HepG2 (cell line): ENCODE results near the gene FUT6. TPM values are rescaled to one million over a fixed set of nuclear protein-coding genes. Genes with fewer than 3 reads are reported as not detected.

ENCODE experiments used
- ARNTL ChIP-seq: sonication (generic); formaldehyde crosslinking; IDR thresholded peaks from 2 replicates; pipeline ENCODE4 v1.4.0; 2020; ENCODE audit warnings: mild to moderate bottlenecking, missing genetic modification reagents
- CHD4 ChIP-seq: fragments of 200-600 bp; sonication (generic); IDR thresholded peaks from 2 replicates; pipeline ENCODE4 v1.7.0; 2017; ENCODE audit warnings: mild to moderate bottlenecking, low read length, borderline replicate concordance
- DR1 ChIP-seq: sonication (generic); formaldehyde crosslinking; IDR thresholded peaks from 2 replicates; pipeline ENCODE4 v1.8.0; 2021; ENCODE audit warnings: mild to moderate bottlenecking, missing genetic modification reagents, inconsistent platforms
- FOXA3 ChIP-seq: IDR thresholded peaks from 2 replicates; pipeline ENCODE4 v1.6.1; 2016; ENCODE audit warnings: missing genetic modification reagents, missing compliant biosample characterization
- GTF2F1 ChIP-seq: fragments of 150-350 bp; IDR thresholded peaks from 2 replicates; pipeline ENCODE4 v1.6.1; 2014; ENCODE audit warnings: low read length
- HOXA7 ChIP-seq: sonication (generic); formaldehyde crosslinking; IDR thresholded peaks from 2 replicates; pipeline ENCODE4 v1.8.1; 2022; ENCODE audit warnings: mild to moderate bottlenecking, missing genetic modification reagents, moderate library complexity
- ISX ChIP-seq: sonication (generic); formaldehyde crosslinking; conservative IDR thresholded peaks from 2 replicates; pipeline ENCODE4 v1.5.0; 2020; ENCODE audit warnings: missing genetic modification reagents
- KLF12 ChIP-seq: sonication (generic); formaldehyde crosslinking; IDR thresholded peaks from 2 replicates; pipeline ENCODE4 v1.4.0; 2020; ENCODE audit warnings: missing genetic modification reagents, borderline replicate concordance
- MAZ ChIP-seq, 2 experiments: sonication (generic) in 1 of 2; formaldehyde crosslinking in 1 of 2; IDR thresholded peaks; 2 replicates each; pipeline versions ENCODE4 v1.5.0 to v1.6.1; 2012 to 2020; ENCODE audit warnings: low read depth in 2 of 2, mild to moderate bottlenecking in 2 of 2, borderline replicate concordance in 1 of 2, improper control_type of control experiment in 1 of 2, low read length in 1 of 2, missing genetic modification reagents in 1 of 2, moderate library complexity in 1 of 2
- MTA1 ChIP-seq: sonication (generic); formaldehyde crosslinking; IDR thresholded peaks from 2 replicates; pipeline ENCODE4 v1.4.0; 2020; ENCODE audit warnings: missing genetic modification reagents, mild to moderate bottlenecking, borderline replicate concordance
- PAF1 ChIP-seq: IDR thresholded peaks from 2 replicates; pipeline ENCODE4 v1.6.1; 2016; ENCODE audit warnings: missing genetic modification reagents, missing compliant biosample characterization
- PHF8 ChIP-seq: sonication (generic); formaldehyde crosslinking; IDR thresholded peaks from 2 replicates; pipeline ENCODE4 v1.5.0; 2020; ENCODE audit warnings: missing genetic modification reagents
- RFX5 ChIP-seq: IDR thresholded peaks from 2 replicates; pipeline ENCODE4 v1.6.1; 2011; ENCODE audit warnings: low read depth, low read length, improper control_type of control experiment
- SMAD1 ChIP-seq: sonication (generic); formaldehyde crosslinking; IDR thresholded peaks from 2 replicates; pipeline ENCODE4 v1.4.0; 2020; ENCODE audit warnings: missing genetic modification reagents, low read depth, mild to moderate bottlenecking, borderline replicate concordance
- THAP11 ChIP-seq: IDR thresholded peaks from 2 replicates; pipeline ENCODE4 v1.6.1; 2016; ENCODE audit warnings: missing biosample characterization, missing genetic modification reagents
- ZBTB1 ChIP-seq: sonication (generic); formaldehyde crosslinking; IDR thresholded peaks from 2 replicates; pipeline ENCODE4 v1.4.0; 2020; ENCODE audit warnings: missing genetic modification reagents, borderline replicate concordance
- ZNF12 ChIP-seq: sonication (generic); formaldehyde crosslinking; IDR thresholded peaks from 2 replicates; pipeline ENCODE4 v1.5.0; 2020; ENCODE audit warnings: missing genetic modification reagents
- ZNF207 ChIP-seq: fragments of 450-650 bp; IDR thresholded peaks from 2 replicates; pipeline ENCODE4 v1.6.1; 2016; ENCODE audit warnings: antibody characterized with exemption, borderline replicate concordance
- ZNF350 ChIP-seq: sonication (generic); formaldehyde crosslinking; IDR thresholded peaks from 2 replicates; pipeline ENCODE4 v1.4.0; 2020; ENCODE audit warnings: mild to moderate bottlenecking, low read depth, missing genetic modification reagents, borderline replicate concordance
- ZNF354B ChIP-seq: sonication (generic); formaldehyde crosslinking; IDR thresholded peaks from 2 replicates; pipeline ENCODE4 v1.8.0; 2022; ENCODE audit warnings: mild to moderate bottlenecking, missing genetic modification reagents
- ZNF383 ChIP-seq: sonication (generic); formaldehyde crosslinking; IDR thresholded peaks from 2 replicates; pipeline ENCODE4 v1.4.0; 2020; ENCODE audit warnings: missing genetic modification reagents, mild to moderate bottlenecking, borderline replicate concordance
- ZNF431 ChIP-seq: sonication (generic); formaldehyde crosslinking; IDR thresholded peaks from 2 replicates; pipeline ENCODE4 v1.9.0; 2022; ENCODE audit warnings: missing genetic modification reagents, low read depth, mild to moderate bottlenecking, borderline replicate concordance
- ZNF451 ChIP-seq: sonication (generic); formaldehyde crosslinking; IDR thresholded peaks from 2 replicates; pipeline ENCODE4 v1.5.0; 2020; ENCODE audit warnings: mild to moderate bottlenecking, missing genetic modification reagents
- ZNF629 ChIP-seq: sonication (generic); formaldehyde crosslinking; conservative IDR thresholded peaks from 2 replicates; pipeline ENCODE4 v1.5.0; 2020; ENCODE audit warnings: missing genetic modification reagents
- polyA plus RNA-seq, 8 experiments: library from polyadenylated mRNA; depleted of rRNA in 3 of 8; stranded (reverse) in 7 of 8; unstranded in 1 of 8; fragments of >200 nt; fragmentation: Illumina TruSeq in 4 of 8; extraction: Trizol in 4 of 8; gene quantifications; 2 replicates each; pipeline versions ENCODE4 v1.2.1 to v1.2.3, GENCODE V29; 2011 to 2016; ENCODE audit warnings: low read depth in 4 of 8, missing spikeins in 1 of 8, mixed read lengths in 1 of 8; ENCODE audit not compliant: insufficient read depth in 1 of 8
- total RNA-seq, 5 experiments: library from RNA; depleted of rRNA; stranded (reverse); fragments of >200 nt; fragmentation: Illumina TruSeq; extraction: Trizol; gene quantifications; 2 replicates each; pipeline ENCODE4 v1.2.3, GENCODE V29; 2016; ENCODE audit warnings: low read depth in 1 of 5
- TF ChIP-seq, protein P1 (sequence below): sonication (generic); formaldehyde crosslinking; IDR thresholded peaks from 2 replicates; pipeline ENCODE4 v1.5.0; 2020; ENCODE audit warnings: mild to moderate bottlenecking, missing genetic modification reagents
- TF ChIP-seq, protein P2 (sequence below): IDR thresholded peaks from 2 replicates; pipeline ENCODE4 v1.6.1; 2018; ENCODE audit warnings: missing genetic modification reagents
- TF ChIP-seq, protein P3 (sequence below): IDR thresholded peaks from 2 replicates; pipeline ENCODE4 v1.6.1; 2016; ENCODE audit warnings: mild to moderate bottlenecking, missing biosample characterization, missing genetic modification reagents
- TF ChIP-seq, protein P4 (sequence below): IDR thresholded peaks from 2 replicates; pipeline ENCODE4 v1.6.1; 2016; ENCODE audit warnings: missing biosample characterization, missing genetic modification reagents, low read depth

Gene FUT6
- total and polyA plus RNA-seq, 2 of the 13 experiments (the other 11 are each of a cell fraction or from before 2014, with no cell fraction given), result 8.2 to 27.7 TPM

DNA sequence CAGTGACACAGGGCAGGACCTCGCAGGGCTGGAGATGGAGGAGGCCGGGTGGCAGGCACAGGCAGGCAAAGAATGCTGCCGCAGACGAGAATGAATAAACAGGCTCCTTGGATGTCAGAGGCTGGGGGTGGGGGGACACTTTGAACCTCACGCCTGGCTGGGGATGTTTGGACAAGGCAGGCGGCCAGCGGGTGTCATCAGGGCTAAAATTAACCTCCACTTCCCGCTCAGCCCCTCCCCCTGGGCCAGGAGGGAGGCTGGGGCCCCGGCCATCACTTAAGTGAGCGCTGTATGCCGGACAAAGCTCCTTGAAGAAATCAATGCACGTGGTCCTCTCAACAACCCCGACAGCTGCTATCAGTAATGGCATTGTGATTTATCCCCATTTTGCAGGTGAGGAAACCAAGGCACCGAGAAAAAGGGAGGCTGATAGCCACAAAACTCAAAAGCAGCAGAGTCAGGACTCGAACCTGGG lies 41.1 kb upstream of the FUT6 start (continued):
- TF ChIP-seq ZNF350 (peak; percentile 93), ZNF451 (peak; percentile 84; the same call in 1 of the 2 replicates), THAP11 (CRISPR knock-in tag) (no peak), ZNF207 (no peak), DR1 (no peak), HOXA7 (CRISPR knock-in tag) (no peak), FOXA3 (CRISPR knock-in tag) (peak; percentile 67), ZNF354B (CRISPR knock-in tag) (no peak), ZBTB1 (CRISPR knock-in tag) (no peak), MAZ (IDR thresholded peaks at IDR 0.05; ENCODE audit: borderline replicate concordance, low read depth, low read length) (peak; percentile 60; the same call in 1 of the 2 replicates), MAZ (CRISPR knock-in tag; IDR thresholded peaks at IDR 0.05; ENCODE audit: low read depth) (no peak; the same call in 1 of the 2 replicates), GTF2F1 (no peak), ZNF12 (peak; percentile 66; the same call in 1 of the 2 replicates), RFX5 (no peak), ARNTL (CRISPR knock-in tag) (no peak; the same call in 1 of the 2 replicates), PHF8 (CRISPR knock-in tag) (no peak), ZNF383 (CRISPR knock-in tag) (no peak), KLF12 (no peak), CHD4 (peak; percentile 98), ZNF629 (peak; percentile 94), MTA1 (CRISPR knock-in tag) (peak; percentile 77), PAF1 (no peak), ZNF431 (CRISPR knock-in tag) (no peak), SMAD1 (CRISPR knock-in tag) (no peak), ISX (CRISPR knock-in tag) (no peak)
- TF ChIP-seq, protein P1, sequence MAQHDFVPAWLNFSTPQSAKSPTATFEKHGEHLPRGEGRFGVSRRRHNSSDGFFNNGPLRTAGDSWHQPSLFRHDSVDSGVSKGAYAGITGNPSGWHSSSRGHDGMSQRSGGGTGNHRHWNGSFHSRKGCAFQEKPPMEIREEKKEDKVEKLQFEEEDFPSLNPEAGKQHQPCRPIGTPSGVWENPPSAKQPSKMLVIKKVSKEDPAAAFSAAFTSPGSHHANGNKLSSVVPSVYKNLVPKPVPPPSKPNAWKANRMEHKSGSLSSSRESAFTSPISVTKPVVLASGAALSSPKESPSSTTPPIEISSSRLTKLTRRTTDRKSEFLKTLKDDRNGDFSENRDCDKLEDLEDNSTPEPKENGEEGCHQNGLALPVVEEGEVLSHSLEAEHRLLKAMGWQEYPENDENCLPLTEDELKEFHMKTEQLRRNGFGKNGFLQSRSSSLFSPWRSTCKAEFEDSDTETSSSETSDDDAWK (CRISPR knock-in tag), result no peak
- TF ChIP-seq, protein P2, sequence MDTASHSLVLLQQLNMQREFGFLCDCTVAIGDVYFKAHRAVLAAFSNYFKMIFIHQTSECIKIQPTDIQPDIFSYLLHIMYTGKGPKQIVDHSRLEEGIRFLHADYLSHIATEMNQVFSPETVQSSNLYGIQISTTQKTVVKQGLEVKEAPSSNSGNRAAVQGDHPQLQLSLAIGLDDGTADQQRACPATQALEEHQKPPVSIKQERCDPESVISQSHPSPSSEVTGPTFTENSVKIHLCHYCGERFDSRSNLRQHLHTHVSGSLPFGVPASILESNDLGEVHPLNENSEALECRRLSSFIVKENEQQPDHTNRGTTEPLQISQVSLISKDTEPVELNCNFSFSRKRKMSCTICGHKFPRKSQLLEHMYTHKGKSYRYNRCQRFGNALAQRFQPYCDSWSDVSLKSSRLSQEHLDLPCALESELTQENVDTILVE (CRISPR knock-in tag), result peak; percentile 60; the same call in 1 of the 2 replicates
- TF ChIP-seq, protein P3, sequence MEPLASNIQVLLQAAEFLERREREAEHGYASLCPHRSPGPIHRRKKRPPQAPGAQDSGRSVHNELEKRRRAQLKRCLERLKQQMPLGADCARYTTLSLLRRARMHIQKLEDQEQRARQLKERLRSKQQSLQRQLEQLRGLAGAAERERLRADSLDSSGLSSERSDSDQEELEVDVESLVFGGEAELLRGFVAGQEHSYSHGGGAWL, result no peak; the same call in 1 of the 2 replicates
- TF ChIP-seq, protein P4, sequence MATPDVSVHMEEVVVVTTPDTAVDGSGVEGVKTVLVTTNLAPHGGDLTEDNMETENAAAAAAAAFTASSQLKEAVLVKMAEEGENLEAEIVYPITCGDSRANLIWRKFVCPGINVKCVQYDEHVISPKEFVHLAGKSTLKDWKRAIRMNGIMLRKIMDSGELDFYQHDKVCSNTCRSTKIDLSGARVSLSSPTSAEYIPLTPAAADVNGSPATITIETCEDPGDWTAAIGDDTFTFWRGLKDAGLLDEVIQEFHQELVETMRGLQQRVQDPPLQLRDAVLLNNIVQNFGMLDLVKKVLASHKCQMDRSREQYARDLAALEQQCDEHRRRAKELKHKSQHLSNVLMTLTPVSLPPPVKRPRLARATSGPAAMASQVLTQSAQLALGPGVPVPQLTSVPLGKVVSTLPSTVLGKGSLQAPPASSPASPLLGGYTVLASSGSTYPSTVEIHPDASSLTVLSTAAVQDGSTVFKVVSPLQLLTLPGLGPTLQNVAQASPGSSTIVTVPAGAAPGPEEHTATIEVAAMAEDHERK (CRISPR knock-in tag), result no peak
